KBM-7 (cell line): ENCODE results near the gene ADGRD1.

Experiments used
- DNase-seq: peaks from one replicate; pipeline ENCODE4 v3.0.0-alpha.2; 2015
- in situ Hi-C: fragments of 300-500 bp; cut with MboI; formaldehyde crosslinking; loops from 2 replicates; pipeline ENCODE4 v1.14.3; 2020; ENCODE audit warnings: low sequenced_read_pairs, low pct_unique_long_range_greater_than_20kb, mixed read lengths

The ADGRD1 gene

GRCh38 chr12:131032082-131032750 is 78.5 kb downstream of the ADGRD1 start:
- DNase-seq, result no peak
- in situ Hi-C loops, result no loop called here

GRCh38 chr12:131033486-131033885 is 79.8 kb downstream of the ADGRD1 start:
- in situ Hi-C loops, result no loop called here
- no peak for DNase-seq

- DNase-seq, result no peak
- in situ Hi-C loops, result no loop called here
Measured at GRCh38 chr12:131033886-131034482, 80.3 kb downstream of the ADGRD1 start.

- DNase-seq, result no peak
- in situ Hi-C loops, result no loop called here
Measured at GRCh38 chr12:131034631-131035244, 81.0 kb downstream of the ADGRD1 start.

GRCh38 chr12:131035245-131035681 is 81.6 kb downstream of the ADGRD1 start:
- in situ Hi-C loops, result no loop called here

GRCh38 chr12:131038159-131038558 is 84.5 kb downstream of the ADGRD1 start:
- in situ Hi-C loops, result no loop called here
- DNase-seq, result no peak

More at GRCh38 chr12:131035245-131035681, 81.6 kb downstream of the ADGRD1 start:
- DNase-seq, result no peak

GRCh38 chr12:131038961-131039950 is 85.5 kb downstream of the ADGRD1 start:
- no peak for DNase-seq
- in situ Hi-C loops, result no loop called here

- DNase-seq, result no peak
- in situ Hi-C loops, result no loop called here
Measured at GRCh38 chr12:131040491-131040890, 86.8 kb downstream of the ADGRD1 start.

- in situ Hi-C loops, result no loop called here
- DNase-seq, result no peak
Measured at GRCh38 chr12:131041216-131041967, 87.7 kb downstream of the ADGRD1 start.

- no peak for DNase-seq
- in situ Hi-C loops, result no loop called here
Measured at GRCh38 chr12:131041968-131042833, 88.5 kb downstream of the ADGRD1 start.

GRCh38 chr12:131042834-131043245 is 89.1 kb downstream of the ADGRD1 start:
- DNase-seq, result no peak
- in situ Hi-C loops, result no loop called here

- no peak for DNase-seq
- in situ Hi-C loops, result no loop called here
Measured at GRCh38 chr12:131043401-131043871, 89.7 kb downstream of the ADGRD1 start.

GRCh38 chr12:131044136-131044535 is 90.4 kb downstream of the ADGRD1 start:
- DNase-seq, result no peak
- in situ Hi-C loops, result no loop called here

- in situ Hi-C loops, result no loop called here
- no peak for DNase-seq
Measured at GRCh38 chr12:131044760-131045381, 91.2 kb downstream of the ADGRD1 start.

GRCh38 chr12:131045705-131046460 is 92.2 kb downstream of the ADGRD1 start:
- in situ Hi-C loops, result no loop called here
- no peak for DNase-seq
